GM12878 (cell line): ENCODE results near the gene EHBP1. TPM values are rescaled to one million over a fixed set of nuclear protein-coding genes. Genes with fewer than 3 reads are reported as not detected.

Experiments used
- ASH2L ChIP-seq: fragments of 300-600, 200-600 bp; sonication (generic); IDR thresholded peaks from 2 replicates; pipeline ENCODE4 v1.6.1; 2017; ENCODE audit warnings: low read depth, mild to moderate bottlenecking, borderline replicate concordance
- CEBPZ ChIP-seq: fragments of 150-350 bp; IDR thresholded peaks from 2 replicates; pipeline ENCODE4 v1.6.1; 2016; ENCODE audit warnings: low read depth, low read length
- CHD2 ChIP-seq: IDR thresholded peaks from 2 replicates; pipeline ENCODE4 v1.6.1; 2011; ENCODE audit warnings: low read depth, low read length, improper control_type of control experiment, borderline replicate concordance
- CREM ChIP-seq: IDR thresholded peaks from 2 replicates; pipeline ENCODE4 v1.6.1; 2014; ENCODE audit warnings: antibody characterized with exemption, low read depth
- ESRRA ChIP-seq: IDR thresholded peaks from 2 replicates; pipeline ENCODE4 v1.6.1; 2012; ENCODE audit warnings: mild to moderate bottlenecking, low read length, improper control_type of control experiment
- ETV6 ChIP-seq, 2 experiments: fragments of 450-650 bp in 1 of 2; IDR thresholded peaks in 1 of 2; conservative IDR thresholded peaks in 1 of 2; 2 replicates each; pipeline ENCODE4 v1.6.1; 2014; ENCODE audit warnings: antibody characterized with exemption in 1 of 2, borderline replicate concordance in 1 of 2, low read depth in 1 of 2, mild to moderate bottlenecking in 1 of 2, moderate library complexity in 1 of 2
- HDAC2 ChIP-seq: fragments of 200-600 bp; sonication (generic); IDR thresholded peaks from 2 replicates; pipeline ENCODE4 v1.6.1; 2017
- HDAC6 ChIP-seq: fragments of 200-600 bp; sonication (generic); IDR thresholded peaks from one replicate; pipeline ENCODE4 v1.8.0; 2017; ENCODE audit warnings: antibody characterized with exemption; ENCODE audit not compliant: unreplicated experiment
- MXI1 ChIP-seq: fragments of 150-350 bp; IDR thresholded peaks from 2 replicates; pipeline ENCODE4 v1.6.1; 2011; ENCODE audit warnings: low read depth, mild to moderate bottlenecking, inconsistent platforms, low read length, improper control_type of control experiment
- NFYA ChIP-seq: IDR thresholded peaks from 2 replicates; pipeline ENCODE4 v1.6.1; 2011; ENCODE audit warnings: low read depth, mild to moderate bottlenecking, low read length, improper control_type of control experiment, borderline replicate concordance
- SMC3 ChIP-seq: IDR thresholded peaks from 2 replicates; pipeline ENCODE4 v1.6.1; 2011; ENCODE audit warnings: low read length, improper control_type of control experiment, borderline replicate concordance
- STAT3 ChIP-seq: IDR thresholded peaks from 2 replicates; pipeline ENCODE4 v1.6.1; 2011; ENCODE audit warnings: low read depth, low read length, improper control_type of control experiment
- polyA plus RNA-seq, 11 experiments: library from polyadenylated mRNA; depleted of rRNA in 4 of 11; unstranded in 6 of 11; stranded (reverse) in 5 of 11; fragments of >200 nt; fragmentation: Nextera tagmentation in 4 of 11; fragmentation: Illumina TruSeq in 1 of 11; extraction: Ambion mirVana in 4 of 11; extraction: Trizol in 1 of 11; gene quantifications; 1 replicate in 1 of 11; 2 replicates in 10 of 11; pipeline versions ENCODE4 v1.2.1 to v1.2.3, GENCODE V29; 2011 to 2016; ENCODE audit warnings: inconsistent platforms in 2 of 11, missing spikeins in 2 of 11, low read depth in 1 of 11
- total RNA-seq, 4 experiments: library from RNA; depleted of rRNA in 3 of 4; stranded (reverse); fragments of >200 nt in 3 of 4; fragmentation: Illumina TruSeq in 1 of 4; extraction: Trizol in 1 of 4; gene quantifications; 2 replicates each; pipeline versions ENCODE4 v1.2.1 to v1.2.3, GENCODE V29; 2013 to 2021

EHBP1 gene
- total and polyA plus RNA-seq, 10 of the 15 experiments (the other 5 are each of a cell fraction or from before 2014, with no cell fraction given), result 5.7 to 26.1 (median 13.6) TPM

GRCh38 chr2:62928015-62928414, 222.5 kb downstream of the EHBP1 start (continued):
- TF ChIP-seq ESRRA, result no peak
- TF ChIP-seq STAT3, result no peak
- TF ChIP-seq ETV6 (conservative IDR thresholded peaks at IDR 0.05 in 1 of 2, IDR thresholded peaks at IDR 0.05 in 1 of 2; ENCODE audit: borderline replicate concordance in 1 of 2, low read depth in 1 of 2), result no peak
- no peak for TF ChIP-seq CEBPZ
- peak; percentile 48; the same call in 1 of the 2 replicates for TF ChIP-seq MXI1
- peak; percentile 32; the same call in 1 of the 2 replicates for TF ChIP-seq CHD2
- no peak for TF ChIP-seq HDAC6
- no peak for TF ChIP-seq SMC3
- no peak for TF ChIP-seq NFYA
- TF ChIP-seq HDAC2, result no peak
- no peak for TF ChIP-seq ASH2L
- no peak for TF ChIP-seq CREM
